NAMALWA (cell line): ENCODE data around the gene FGGY.
"Not testable (repeated sequence)": the region's sequence is repeated elsewhere in the genome, so short reads cannot be mapped to it uniquely, and the experiment has no call there.

ENCODE experiments used
- DNase-seq: peaks from one replicate; pipeline ENCODE4 v3.0.0-alpha.2; 2015; ENCODE audit warnings: low spot score

Gene FGGY

DNA sequence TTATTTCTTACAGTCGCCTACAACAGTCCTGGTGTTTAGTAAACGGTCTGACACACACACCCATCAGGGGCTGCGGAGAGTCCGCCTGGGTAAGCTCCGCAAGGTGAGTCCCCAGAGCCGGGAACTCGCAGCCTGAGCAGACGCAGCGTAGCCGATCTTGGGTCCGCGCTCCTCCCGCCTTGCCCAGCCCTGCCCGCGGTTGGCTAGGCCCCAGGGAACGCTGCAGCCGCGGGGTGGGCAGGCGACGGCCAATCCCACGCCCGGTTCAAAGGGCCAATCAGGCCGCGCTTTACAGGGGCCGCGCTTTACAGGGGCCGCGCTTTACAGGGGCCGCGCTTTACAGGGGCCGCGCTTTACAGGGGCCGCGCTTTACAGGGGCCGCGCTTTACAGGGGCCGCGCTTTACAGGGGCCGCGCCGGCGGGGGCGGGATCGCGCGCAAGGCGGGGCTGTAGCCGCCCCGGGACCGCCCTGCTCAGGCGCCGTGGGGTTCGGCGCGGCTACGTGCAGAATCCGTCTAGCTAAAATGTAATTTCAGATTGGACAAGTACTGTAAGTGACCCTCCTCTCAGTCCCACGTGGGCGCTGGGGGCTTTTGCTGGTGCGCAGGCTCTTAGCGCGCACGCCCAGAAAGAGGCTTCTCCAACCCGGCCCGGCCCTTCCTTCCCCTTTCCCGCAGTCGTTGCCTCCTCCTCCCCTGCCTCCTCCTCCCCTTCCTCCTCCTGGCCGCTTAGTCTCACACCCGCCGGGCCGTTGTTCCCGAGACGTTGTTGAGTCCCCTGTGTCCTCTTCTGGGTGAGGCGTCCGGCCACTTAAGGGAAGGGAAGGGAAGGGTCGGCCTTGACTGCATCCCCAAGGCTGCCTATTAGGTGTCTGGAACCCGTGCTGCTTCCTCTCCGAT lies at the start of gene FGGY:
Gene FGGY, plus strand, starts transcription at position 737 of the 899 bp plus-strand sequence. CDS start 24,456 bp downstream, outside the sequence.
- peak; percentile 94 for DNase-seq

- DNase-seq, result no peak
These were observed 48.1 kb upstream of the FGGY start for GRCh38 chr1:59248758-59249157.

GRCh38 chr1:59249396-59250137 lies 47.3 kb upstream of the FGGY start:
- no peak for DNase-seq

GRCh38 chr1:59251061-59251460 lies 45.8 kb upstream of the FGGY start:
- not testable (repeated sequence) for DNase-seq

DNA sequence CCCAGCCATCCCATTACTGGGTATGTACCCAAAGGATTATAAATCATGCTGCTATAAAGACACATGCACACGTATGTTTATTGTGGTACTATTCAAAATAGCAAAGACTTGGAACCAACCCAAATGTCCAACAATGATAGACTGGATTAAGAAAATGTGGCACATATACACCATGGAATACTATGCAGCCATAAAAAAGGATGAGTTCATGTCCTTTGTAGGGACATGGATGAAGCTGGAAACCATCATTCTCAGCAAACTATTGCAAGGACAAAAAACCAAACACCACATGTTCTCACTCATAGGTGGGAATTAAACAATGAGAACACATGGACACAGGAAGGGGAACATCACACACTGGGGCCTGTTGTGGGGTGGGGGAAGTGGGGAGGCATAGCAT lies 40.5 kb upstream of the FGGY start:
- not testable (repeated sequence) for DNase-seq

GRCh38 chr1:59258412-59259032 lies 38.4 kb upstream of the FGGY start:
- no peak for DNase-seq

- no peak for DNase-seq
These were observed 35.4 kb upstream of the FGGY start for GRCh38 chr1:59261537-59261936.

GRCh38 chr1:59262631-59263030 lies 34.3 kb upstream of the FGGY start:
- DNase-seq, result no peak

DNA sequence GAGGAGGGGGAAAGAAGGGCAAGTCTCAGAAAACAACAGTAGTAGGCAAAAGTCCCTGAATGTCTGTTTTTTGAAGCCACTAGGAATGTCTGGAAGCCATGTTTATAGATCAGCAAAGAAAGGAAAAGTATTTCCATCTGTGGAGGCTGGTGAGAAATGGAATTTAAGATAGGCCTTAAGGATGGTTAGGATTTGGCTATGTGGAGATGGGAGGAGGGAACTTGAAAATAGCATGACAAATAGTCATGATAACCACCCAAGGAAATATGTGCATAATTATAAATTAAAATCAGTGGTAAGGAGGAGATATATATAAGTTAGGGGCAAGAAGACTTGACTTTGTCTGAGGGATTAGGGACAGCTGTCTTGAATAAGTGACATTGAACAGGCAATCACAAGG lies 33.8 kb upstream of the FGGY start:
- no peak for DNase-seq

- DNase-seq, result no peak
These were observed 31.3 kb upstream of the FGGY start for GRCh38 chr1:59265622-59266021.

DNA sequence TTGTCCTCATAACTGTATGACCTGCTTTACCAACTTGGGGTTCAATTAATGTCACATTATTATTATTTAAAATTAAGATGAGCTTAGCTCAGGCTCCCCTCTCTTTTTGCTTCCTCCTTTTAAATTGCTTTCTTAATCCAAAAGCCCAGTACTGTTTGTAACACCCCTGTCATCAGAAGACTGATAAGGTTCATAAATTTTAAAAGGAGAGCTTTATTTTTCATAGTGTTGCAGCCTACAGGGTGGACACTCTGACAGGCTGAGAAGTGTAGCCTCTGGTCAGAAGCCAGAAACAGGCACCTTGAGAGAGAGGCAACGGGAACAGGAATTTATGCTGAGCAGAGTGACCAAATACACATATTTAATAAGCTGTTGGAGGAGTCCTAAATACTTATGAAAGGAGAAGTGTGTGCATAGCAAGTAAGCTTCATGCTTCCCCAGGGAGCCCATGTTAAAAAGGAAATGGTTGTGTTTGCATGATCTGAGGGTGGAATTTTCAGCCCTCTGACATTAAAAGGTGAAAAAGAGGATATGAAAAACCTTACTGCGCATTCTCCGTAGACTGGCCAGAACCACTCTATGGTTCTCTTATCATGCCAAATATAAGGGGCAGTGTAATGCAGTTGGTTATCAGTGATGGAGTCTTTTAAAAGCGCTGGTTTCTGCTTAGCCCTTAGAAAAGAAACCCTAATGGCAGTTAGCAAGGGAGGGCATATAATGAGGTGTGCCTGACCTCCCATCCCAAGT lies 30.5 kb upstream of the FGGY start:
- DNase-seq, result peak; percentile 56

- DNase-seq, result no peak
These were observed 30.0 kb upstream of the FGGY start for GRCh38 chr1:59266927-59267293.

- no peak for DNase-seq
These were observed 28.5 kb upstream of the FGGY start for GRCh38 chr1:59268406-59268805.

GRCh38 chr1:59271561-59272260 lies 25.2 kb upstream of the FGGY start:
- no peak for DNase-seq

GRCh38 chr1:59272507-59272906 lies 24.4 kb upstream of the FGGY start:
- peak; percentile 9 for DNase-seq

DNA sequence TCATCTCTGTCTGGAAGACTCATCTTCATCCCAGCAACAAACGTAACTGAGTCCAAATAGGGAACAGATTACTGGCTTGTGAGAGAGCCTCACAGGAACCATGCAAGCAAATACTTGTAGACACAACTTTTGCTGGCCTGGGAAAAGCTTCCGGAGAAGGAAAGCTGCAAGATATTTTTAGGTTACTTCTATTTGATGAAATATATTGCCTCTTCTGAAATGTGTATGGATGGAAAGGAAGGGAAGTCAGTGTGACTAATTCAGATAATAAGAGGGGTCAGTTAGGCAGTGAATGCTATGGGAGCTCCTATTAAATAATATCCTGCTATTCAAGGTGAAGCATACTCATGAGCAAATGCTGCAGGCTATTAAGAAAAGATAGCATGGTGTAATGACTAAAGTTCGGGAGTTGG lies 20.4 kb upstream of the FGGY start:
- DNase-seq, result no peak

DNA sequence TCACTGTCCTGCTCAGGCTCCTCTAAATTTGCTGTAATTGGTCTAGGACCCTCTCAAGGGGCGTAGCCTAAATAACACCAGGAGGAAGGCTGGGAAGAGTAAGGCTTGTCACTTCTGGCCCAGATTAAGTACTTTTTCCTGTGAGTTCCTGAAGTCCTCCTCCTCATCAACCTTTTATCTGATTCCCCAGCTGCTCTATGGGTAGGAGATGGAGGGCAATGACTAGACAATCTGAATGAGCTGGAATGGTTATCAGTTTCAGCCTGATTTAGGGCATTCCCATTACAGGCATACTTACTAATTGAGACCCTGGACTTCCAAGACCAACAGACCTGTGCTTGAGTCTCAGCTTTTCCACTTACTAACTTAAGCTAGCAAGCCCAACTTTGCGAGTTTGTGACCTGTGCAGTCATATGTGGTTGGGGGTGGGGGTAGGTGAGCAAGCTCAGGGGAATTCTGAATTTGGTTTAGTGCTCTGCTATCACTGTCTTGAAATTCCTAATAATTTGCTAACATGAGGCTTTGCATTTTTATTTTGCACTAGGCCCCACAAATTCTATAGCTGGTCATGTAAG lies 18.0 kb upstream of the FGGY start:
- DNase-seq, result no peak

DNA sequence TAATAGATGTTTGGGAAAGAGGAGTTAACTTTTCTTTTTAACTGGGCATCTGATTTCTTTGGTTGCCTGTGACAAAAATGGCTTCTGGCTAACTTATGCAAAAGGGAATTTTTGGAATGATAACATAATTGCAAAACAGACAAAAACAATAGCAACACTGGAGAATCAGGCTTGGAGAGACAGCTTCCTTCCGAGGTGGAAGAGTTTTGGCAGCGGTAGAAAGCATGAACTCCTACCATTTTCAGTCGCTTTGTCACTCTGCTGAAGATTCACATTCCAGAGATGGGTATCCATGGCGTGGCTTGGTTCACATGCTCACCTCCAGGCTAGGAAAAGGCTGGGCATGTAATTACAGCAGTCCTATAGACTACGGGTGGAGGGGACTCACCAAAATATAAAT lies 17.2 kb upstream of the FGGY start:
- no peak for DNase-seq

DNA sequence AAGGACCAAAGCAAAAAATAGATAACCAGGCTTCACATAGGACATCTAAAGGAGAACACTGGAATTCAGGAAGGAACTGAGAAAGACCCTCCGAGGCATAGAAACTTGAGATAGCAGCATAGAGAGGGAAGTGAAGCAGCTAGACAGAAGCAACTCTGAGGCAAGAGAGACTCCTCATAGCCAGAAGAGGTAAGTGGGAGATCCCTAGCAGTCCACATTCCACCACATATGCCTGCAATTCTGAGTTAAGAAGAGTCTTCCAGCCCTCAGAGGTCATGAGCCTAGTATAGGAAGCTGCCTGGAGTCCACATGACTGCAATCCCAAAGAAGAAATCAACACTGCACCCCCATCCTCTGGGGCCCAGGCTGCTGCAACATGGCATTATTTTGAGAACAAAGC lies 13.9 kb upstream of the FGGY start:
- DNase-seq, result no peak

DNA sequence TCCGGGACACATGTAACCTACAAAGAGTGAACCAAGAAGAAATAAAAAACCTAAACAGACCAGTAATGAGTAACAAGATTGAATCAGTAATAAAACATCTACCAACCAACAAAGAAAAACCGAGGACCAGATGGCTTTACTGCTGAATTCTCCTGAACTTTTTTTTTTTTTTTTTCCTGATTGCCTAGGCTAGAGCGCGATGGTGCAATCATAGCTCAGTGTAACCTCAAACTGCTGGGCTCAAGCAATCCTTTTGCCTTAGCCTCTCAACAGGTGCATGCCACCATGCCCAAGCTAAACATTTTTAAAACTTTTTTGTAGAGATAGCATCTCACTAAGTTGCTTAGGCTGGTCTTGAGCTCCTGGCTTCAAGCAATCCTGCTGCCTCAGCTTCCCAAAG lies 11.2 kb upstream of the FGGY start:
- DNase-seq, result no peak

DNA sequence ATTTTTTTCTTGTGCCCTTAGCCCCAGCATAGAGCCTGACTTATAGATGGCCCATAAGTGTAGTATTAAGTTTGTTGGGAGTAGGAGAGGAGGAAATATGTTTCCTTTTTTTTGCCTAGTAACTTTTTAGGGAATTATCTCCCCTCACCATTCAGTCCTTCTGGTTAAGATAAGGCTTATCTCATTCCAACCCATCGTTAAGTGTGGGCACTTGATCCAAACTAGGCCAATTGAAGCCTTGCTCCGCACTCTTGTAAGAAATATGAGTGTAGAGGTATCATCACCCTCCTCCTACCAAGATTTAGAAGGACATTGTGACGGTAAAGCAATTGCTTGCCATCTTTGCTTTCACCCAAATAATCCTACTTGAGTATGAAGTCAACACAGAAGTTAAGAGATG lies 8.8 kb upstream of the FGGY start:
- DNase-seq, result no peak
